ENCODE measurements around the gene DDX60.
"Not testable (repeated sequence)": the region's sequence is repeated elsewhere in the genome, so short reads cannot be mapped to it uniquely, and the experiment has no call there.

Gene DDX60

DNA sequence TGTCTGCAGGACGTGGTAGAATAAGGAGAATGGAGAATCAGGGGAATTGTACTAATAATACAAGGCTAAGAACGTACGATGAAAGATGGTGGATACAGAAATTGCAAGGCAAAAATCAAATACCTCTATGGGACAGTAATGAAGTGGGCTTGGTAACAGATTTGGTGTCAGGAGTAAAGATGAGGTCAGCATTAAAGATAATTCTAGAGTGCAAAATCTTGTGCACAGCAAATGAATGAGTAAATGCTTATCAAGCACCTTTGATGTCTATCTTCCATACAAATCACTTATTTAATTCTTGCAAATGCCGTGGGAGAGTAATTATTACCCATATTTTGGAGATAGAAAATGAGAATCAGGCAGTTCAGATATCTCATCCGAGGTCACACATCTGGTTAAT is 70.9 kb downstream of the DDX60 start:
- TF ChIP-seq, protein P1, sequence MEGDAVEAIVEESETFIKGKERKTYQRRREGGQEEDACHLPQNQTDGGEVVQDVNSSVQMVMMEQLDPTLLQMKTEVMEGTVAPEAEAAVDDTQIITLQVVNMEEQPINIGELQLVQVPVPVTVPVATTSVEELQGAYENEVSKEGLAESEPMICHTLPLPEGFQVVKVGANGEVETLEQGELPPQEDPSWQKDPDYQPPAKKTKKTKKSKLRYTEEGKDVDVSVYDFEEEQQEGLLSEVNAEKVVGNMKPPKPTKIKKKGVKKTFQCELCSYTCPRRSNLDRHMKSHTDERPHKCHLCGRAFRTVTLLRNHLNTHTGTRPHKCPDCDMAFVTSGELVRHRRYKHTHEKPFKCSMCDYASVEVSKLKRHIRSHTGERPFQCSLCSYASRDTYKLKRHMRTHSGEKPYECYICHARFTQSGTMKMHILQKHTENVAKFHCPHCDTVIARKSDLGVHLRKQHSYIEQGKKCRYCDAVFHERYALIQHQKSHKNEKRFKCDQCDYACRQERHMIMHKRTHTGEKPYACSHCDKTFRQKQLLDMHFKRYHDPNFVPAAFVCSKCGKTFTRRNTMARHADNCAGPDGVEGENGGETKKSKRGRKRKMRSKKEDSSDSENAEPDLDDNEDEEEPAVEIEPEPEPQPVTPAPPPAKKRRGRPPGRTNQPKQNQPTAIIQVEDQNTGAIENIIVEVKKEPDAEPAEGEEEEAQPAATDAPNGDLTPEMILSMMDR (IDR thresholded peaks at IDR 0.05; ENCODE audit: low read depth, low read length), result no peak

DNA sequence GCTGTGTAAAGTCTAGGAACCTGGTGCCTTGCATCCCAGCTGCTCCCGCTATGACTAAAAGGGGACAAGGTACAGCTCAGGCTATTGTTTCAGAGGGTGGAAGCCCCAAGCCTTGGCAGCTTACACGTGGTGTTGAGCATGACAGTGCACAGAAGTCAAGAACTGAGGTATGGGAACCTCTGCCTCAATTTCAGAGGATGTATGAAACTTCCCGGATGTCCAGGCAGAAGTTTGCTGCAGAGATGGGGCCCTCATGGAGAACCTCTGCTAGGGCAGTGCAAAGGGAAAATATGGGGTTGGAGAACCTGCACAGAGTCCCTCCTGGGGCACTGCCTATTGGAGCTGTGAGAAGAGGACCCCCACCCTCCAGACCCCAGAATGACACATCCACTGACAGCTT is 76.6 kb downstream of the DDX60 start:
- no peak overlapping the region for H3K4me3 ChIP-seq (ENCODE audit: low read depth, low read length)
- TF ChIP-seq, protein P1 (IDR thresholded peaks at IDR 0.05; ENCODE audit: low read depth, low read length), result no peak

More for the DNA sequence above, 70.9 kb downstream of the DDX60 start:
- no peak overlapping the region for H3K4me3 ChIP-seq (ENCODE audit: low read depth, low read length)

DNA sequence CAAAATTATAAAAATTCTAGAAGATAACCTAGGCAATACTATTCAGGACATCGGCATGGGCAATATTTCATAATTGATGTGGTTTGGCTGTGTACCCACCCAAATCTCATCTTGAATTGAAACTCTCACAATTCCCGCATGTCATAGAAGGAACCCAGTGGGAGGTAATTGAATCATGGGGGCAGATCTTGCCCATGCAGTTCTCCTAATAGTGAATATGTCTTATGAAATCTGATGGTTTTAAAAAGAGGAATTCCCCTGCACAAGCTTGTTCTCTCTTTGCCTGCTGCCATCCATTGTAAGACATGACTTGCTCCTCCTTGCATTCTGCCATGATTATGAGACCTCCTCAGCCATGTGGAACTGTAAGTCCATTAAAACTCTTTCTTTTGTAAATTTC is 77.7 kb downstream of the DDX60 start:
- H3K4me3 ChIP-seq (ENCODE audit: low read depth, low read length), result no peak overlapping the region
- TF ChIP-seq, protein P1 (IDR thresholded peaks at IDR 0.05; ENCODE audit: low read depth, low read length), result no peak

DNA sequence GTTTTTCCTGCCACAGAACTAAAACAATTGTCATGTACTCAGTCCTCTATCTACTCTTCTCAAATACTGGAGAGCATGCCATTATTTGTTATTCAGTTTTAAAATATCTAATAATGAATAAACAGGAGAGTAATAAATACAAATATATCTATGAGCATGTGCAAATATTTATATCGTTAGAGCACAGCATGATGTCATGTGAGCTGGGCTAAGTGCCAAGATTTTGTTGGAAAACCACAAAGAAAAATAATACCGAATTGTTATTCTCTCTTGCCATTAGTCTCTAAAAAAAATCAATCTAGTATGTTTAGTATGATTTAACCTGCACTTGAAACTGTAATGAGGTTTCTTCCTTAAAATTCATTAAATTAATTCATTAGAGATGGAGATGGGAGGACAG is 97.3 kb downstream of the DDX60 start:
- TF ChIP-seq, protein P1 (IDR thresholded peaks at IDR 0.05; ENCODE audit: low read depth, low read length), result no peak
- H3K4me3 ChIP-seq (ENCODE audit: low read depth, low read length), result no peak overlapping the region

DNA sequence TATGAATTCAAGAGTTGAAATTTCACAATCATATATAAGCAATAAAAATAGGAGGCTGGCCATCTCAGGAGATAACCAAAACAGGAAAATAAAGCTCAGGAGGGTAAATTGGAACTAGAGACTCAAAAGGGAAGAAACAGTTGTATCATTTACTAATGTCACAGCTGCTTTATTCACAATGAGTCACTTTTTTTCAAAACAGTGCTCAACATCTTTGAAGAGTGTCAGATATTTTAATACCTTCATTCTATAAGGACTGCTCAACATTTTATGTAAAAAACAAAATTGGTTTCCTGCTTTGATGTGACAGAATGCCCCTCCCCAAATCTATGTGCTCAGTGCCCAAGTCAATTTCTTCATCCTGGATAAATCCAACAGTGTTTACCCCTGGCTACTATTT is 97.7 kb downstream of the DDX60 start:
- H3K4me3 ChIP-seq (ENCODE audit: low read depth, low read length), result no peak overlapping the region
- TF ChIP-seq, protein P1 (IDR thresholded peaks at IDR 0.05; ENCODE audit: low read depth, low read length), result no peak

DNA sequence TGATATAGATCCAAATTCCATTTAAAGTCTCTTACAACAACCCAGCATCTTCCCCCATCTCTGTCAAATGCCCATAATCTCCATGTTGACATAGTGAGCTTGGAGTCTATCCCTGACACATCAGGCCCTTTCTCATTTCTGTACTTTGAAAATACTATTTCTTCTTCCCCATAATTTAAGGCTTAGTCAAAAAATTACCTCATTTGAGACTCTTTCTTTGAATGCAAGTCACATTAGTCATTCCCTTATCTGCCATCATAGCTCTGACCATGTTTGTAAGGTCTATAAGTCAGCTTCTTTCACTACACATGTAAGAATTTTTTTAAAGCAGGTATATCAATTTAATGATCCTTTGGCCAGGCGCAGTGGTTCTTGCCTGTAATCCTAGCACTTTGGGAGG is 99.9 kb downstream of the DDX60 start:
- H3K4me3 ChIP-seq (ENCODE audit: low read depth, low read length), result no peak overlapping the region
- TF ChIP-seq, protein P1 (IDR thresholded peaks at IDR 0.05; ENCODE audit: low read depth, low read length), result no peak

DNA sequence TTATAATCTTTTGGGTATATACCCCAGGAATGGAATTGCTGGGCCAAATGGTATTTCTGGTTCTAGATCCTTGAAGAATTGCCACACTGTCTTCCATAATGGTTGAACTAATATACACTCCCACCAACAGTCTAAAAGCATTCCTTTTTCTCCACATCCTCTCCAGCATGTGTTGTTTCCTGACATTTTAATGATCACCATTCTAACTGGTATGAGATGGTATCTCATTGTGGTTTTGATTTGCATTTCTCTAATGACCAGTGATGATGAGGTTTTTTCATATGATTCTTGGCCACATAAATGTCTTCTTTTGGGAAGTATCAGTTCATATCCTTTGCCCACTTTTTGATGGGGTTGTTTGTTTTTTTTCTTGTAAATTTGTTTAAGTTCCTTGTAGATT is 105.0 kb downstream of the DDX60 start:
- H3K4me3 ChIP-seq (ENCODE audit: low read depth, low read length), result not testable (repeated sequence)

DNA sequence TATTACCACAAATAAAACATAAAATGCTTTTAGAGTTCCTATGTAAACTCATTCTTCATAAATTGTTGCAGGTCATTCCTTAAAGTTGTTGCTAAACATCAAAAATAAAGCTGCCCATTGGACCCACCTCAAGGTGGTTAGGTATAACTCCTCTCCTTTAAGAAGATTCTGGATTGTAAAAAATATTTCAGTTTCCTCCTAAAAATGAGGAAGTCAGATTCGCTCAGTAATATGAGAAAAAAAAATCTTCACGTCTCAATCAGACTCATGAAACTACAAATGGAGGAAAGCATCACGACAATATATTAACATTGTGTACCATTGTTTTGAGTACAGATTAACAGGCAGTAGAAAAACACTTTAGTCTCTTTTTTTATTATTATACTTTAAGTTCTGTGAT is 105.9 kb downstream of the DDX60 start:
- no peak overlapping the region for H3K4me3 ChIP-seq (ENCODE audit: low read depth, low read length)
- TF ChIP-seq, protein P1 (IDR thresholded peaks at IDR 0.05; ENCODE audit: low read depth, low read length), result no peak
